Activated naive CD8-positive, alpha-beta T cell treated with anti-CD3 and anti-CD28 coated beads for 36 hours (primary cell): ENCODE results near the gene PPP1CA. TPM values are rescaled to one million over a fixed set of nuclear protein-coding genes. Genes with fewer than 3 reads are reported as not detected.

Experiments used
- DNase-seq: peaks from one replicate; pipeline ENCODE4 v3.0.0; 2021
- H3K27ac Mint-ChIP-seq: one replicate; pipeline ENCODE4 v1.8.0; 2022; ENCODE audit warnings: mild to moderate bottlenecking, moderate library complexity, mixed read lengths
- H3K27me3 Mint-ChIP-seq: one replicate; pipeline ENCODE4 v1.8.0; 2022; ENCODE audit warnings: mild to moderate bottlenecking, mixed read lengths
- H3K36me3 Mint-ChIP-seq: one replicate; pipeline ENCODE4 v1.8.0; 2021; ENCODE audit warnings: mild to moderate bottlenecking, mixed read lengths
- H3K4me1 Mint-ChIP-seq: one replicate; pipeline ENCODE4 v1.8.0; 2021; ENCODE audit warnings: mixed read lengths
- H3K4me3 Mint-ChIP-seq: one replicate; pipeline ENCODE4 v1.8.0; 2022; ENCODE audit warnings: mild to moderate bottlenecking, moderate library complexity, mixed read lengths
- H3K9me3 Mint-ChIP-seq: one replicate; pipeline ENCODE4 v1.8.0; 2022; ENCODE audit warnings: mixed read lengths
- total RNA-seq, 2 experiments: library from RNA; stranded (reverse); gene quantifications; one replicate each; pipeline ENCODE4 v1.2.3, GENCODE V29; 2021

Gene PPP1CA
- total RNA-seq, 2 experiments from 2014 or later: 262 to 269 TPM

DNA sequence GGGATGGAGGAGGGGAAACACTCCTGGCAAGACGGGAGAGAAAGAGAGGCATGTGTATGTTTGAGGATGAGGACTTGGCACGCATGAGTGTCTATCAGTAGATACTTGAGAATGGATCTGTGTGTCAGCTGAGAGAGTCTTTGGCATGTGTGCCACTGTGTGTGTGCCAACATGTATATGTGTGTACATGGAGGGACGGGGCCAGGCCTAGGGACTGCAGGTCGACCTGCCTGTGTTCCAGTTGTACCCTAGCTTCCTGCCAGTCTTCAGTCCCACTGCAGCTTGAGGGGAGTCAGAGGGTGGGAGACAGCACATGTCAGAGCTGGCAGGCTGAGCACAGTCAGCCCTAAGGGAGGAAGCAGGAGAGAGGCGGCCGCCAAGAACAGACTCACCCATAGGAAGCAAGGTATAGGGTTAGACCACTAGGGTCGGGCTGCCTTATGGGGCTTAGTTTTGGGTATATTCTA, 33.9 kb downstream of the PPP1CA start:
- Mint-ChIP-seq H3K27ac (no peak overlapping the region), H3K36me3 (no peaks in the 10 kb centered on the region), H3K9me3 (no peaks in the 10 kb centered on the region), H3K27me3 (peaks cover 14% of the 10 kb centered on the region), H3K4me3 (no peak overlapping the region), H3K4me1 (peaks cover 39% of the 10 kb centered on the region)
- no peak for DNase-seq

DNA sequence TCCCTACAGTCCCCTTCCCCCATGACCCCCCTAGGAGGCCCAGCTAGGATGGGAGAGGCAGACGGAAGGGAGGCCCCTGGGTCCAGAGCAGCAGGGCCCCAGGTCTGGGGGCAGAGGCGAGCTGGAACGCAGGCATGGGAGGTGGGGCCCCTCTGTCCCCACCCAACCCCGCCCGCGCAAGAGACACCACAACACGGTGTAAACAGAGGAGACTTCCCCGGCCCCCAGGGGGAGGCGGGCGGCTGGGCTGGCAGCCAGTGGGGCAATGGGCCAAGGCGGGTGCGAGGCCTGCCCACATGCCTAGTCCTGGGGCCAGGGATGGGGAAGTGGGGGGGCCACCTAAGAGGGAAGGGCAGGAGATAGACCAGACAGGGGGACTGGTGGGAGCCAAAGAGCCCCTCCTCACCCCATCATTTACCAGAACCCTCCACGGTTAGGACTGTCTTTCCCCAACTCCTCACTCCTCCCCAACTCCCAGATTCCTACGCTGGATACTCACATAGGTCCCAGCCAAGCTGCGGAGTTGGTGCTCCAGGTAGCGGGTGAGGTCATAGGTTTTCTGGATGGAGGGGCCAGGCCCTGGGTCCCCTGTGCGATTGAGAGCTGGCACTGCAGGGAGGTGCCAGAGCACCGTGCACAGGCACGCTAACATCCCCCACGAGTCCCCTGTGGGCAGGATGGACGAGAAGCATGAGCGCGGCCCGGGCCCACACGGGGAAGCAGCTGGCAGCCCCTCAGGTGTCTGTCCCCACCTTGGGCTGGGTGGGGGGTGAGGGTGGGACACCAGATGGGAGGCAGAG, 34.5 kb downstream of the PPP1CA start:
- peaks cover 14% of the 10 kb centered on the region for H3K27me3 Mint-ChIP-seq

DNA sequence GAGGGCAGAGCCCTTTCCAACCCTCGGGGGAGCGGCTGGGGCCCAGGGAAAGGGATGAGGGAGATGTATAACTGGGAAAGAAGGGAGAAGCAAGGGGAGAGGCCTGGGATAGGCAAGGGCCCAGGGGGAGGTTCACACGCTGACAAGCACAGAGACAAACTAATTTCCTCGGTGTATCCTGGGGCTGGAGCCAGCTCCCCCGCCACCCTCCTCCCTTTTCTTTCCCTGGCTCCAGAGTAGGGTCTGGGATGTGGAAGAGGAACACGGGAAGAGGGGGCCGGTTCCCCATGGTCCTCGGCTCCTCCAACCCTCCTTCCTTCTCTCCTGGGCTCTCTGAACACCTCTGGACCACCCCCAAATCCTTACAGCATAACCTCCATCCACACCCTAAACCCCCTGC, 35.1 kb downstream of the PPP1CA start:
- Mint-ChIP-seq H3K27ac (no peak overlapping the region), H3K27me3 (peaks cover 10% of the 10 kb centered on the region), H3K36me3 (no peaks in the 10 kb centered on the region), H3K4me3 (no peak overlapping the region), H3K9me3 (no peaks in the 10 kb centered on the region), H3K4me1 (peaks cover 35% of the 10 kb centered on the region)
- no peak for DNase-seq

More for the DNA sequence above, 34.5 kb downstream of the PPP1CA start:
- Mint-ChIP-seq H3K4me1 (peaks cover 39% of the 10 kb centered on the region), H3K4me3 (no peak overlapping the region), H3K27ac (no peak overlapping the region), H3K36me3 (no peaks in the 10 kb centered on the region), H3K9me3 (no peaks in the 10 kb centered on the region)
- DNase-seq: no peak

DNA sequence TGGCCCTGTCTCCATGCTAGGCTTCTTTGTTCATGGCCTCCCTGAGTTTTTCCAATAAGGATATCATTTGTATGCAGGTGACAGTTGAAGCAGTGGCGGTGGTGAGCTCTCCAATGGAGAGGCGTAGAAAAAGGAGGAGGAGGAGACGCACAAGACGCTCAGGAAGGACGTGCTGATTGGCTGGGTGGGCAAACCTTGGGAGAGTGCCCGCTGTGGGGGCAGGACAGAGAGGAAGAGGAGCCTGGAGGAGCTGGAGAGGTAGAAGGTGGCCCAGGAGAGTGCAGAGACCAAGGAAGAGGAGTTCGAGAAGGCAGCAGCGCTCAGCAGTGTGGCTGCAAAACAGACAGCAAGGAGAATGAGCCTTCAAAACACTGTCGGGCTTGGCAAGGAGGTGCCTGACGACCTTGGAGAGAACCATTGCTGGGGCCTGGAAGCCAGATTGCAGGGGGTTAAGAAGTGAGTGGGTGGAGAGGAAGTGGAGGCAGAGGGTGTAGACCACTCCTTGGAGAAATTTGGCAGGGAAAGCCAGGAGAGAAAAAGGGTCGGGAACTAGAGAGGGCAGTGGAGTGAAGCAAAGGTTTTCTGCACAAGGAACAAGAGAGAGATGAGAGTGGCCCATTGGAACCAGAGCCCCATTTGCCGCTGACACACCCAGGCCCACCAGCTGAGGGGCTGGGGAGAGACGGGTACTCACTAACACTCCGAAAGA, 35.8 kb downstream of the PPP1CA start:
- H3K27me3 Mint-ChIP-seq: peaks cover 5% of the 10 kb centered on the region
- H3K9me3 Mint-ChIP-seq: no peaks in the 10 kb centered on the region
- DNase-seq: no peak
- peaks cover 30% of the 10 kb centered on the region for H3K4me1 Mint-ChIP-seq
- no peaks in the 10 kb centered on the region for H3K36me3 Mint-ChIP-seq
- H3K4me3 Mint-ChIP-seq: no peak overlapping the region
- H3K27ac Mint-ChIP-seq: no peak overlapping the region

DNA sequence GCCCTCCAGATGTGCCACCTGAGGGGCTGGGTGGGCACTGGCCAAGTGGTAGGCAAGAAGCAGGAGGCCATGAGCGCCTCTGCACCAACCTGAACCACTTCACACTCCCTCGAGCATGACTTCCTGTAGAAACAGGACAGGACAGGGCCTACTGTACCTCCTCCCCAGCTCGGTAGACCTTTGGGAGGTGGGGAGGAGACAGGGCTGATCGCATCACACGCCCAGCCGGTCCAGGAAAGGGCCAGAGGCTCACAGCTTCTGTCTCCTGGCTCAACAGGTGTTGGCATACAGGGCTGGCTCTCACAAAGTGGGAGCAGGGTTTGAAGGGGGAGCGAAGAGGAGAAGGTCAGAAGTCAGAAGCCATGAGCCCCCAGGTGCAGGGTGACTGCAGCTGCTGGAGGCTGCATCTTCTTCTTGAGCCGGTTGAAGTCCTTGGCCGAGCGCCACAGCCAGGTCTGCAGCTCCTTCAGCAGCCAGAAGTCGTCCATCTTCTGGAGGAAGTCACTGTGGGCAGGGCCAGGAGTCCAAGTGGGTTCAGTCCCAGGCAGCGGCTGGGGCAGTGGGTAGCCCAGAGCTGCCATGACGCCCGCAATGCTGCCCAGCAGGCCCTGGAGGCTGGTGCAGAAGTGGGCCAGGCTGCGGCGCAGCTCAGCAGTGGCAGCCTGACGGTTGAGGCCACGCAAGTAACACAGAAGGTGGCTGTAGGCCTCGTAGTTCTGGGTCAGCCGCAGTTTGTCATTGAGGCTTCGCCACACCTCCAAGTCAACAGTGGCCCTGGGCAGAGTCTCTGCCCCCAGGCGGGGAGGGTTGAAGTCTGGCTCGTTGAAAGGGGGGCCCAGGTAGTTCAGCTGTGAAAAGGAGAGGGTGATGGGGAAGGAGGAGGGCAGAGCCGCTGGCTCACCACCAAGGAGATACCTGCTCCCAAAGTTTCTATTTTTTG, 36.6 kb downstream of the PPP1CA start:
- no peak for DNase-seq
- H3K27me3 Mint-ChIP-seq: no peaks in the 10 kb centered on the region
- no peaks in the 10 kb centered on the region for H3K9me3 Mint-ChIP-seq
- H3K36me3 Mint-ChIP-seq: no peaks in the 10 kb centered on the region
- H3K27ac Mint-ChIP-seq: no peak overlapping the region
- peaks cover 24% of the 10 kb centered on the region for H3K4me1 Mint-ChIP-seq
- no peak overlapping the region for H3K4me3 Mint-ChIP-seq

DNA sequence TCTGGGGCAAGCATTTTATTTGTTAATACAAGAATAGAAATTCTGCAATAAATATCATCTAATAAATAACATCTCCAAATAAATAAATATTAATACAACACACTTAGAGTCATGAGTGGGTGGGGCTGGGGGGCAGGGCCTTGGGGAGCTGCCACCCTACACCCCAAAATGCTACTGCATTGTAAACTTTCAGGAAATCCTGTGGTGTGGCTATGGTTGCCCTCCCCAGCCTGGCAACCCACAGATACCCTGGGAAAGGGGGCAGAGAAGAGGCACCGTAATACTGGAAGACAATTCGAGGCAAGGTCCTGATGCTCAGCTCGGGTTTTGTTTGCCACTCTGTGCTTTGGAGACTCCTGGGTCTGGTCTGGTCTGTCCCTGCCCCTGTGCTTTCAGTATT, 37.5 kb downstream of the PPP1CA start:
- Mint-ChIP-seq H3K36me3 (no peaks in the 10 kb centered on the region), H3K27me3 (no peaks in the 10 kb centered on the region), H3K4me3 (no peak overlapping the region), H3K27ac (no peak overlapping the region), H3K9me3 (no peaks in the 10 kb centered on the region), H3K4me1 (peaks cover 21% of the 10 kb centered on the region)
- no peak for DNase-seq

DNA sequence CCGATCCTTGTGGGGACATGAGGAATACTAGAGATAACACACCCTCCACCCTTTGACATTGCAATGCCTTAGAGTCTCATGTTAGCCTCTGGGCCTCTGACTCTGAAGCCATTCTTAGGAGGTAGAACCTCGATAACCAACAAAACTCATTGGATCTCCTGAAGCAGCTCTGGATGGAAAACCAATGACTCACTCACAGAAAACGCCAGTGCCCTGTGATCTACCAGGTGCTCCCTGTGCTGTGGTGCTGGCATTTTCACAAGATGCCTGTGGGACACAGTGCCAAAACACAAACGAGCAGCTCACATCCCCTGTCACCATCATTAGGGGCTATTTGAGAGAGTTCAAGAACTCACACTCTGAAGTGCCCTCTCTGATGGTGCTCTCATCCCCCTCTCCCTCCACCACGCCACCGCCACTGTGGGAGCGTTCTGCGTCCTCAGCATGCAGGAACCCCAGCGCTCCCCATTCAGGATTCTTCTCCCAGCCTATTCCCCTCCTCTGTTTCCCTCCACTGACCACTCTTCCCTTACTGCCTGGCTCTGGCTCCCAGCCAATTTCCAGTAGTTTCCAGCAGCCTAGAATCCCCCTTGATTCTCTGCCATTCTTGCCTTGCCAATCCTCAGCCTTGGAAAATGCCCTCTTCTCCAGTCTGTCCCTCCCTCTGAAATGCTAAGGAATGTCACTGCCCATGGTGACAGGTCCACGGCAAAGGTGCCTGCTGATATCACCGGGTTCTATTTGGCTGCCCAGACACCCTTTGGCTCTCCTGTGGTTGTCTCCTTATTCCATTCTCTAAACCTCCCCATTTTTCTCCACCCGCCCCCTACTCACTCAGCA, 43.6 kb downstream of the PPP1CA start:
- H3K4me1 Mint-ChIP-seq: peaks cover 19% of the 10 kb centered on the region
- no peaks in the 10 kb centered on the region for H3K27me3 Mint-ChIP-seq
- no peak for DNase-seq
- H3K36me3 Mint-ChIP-seq: no peaks in the 10 kb centered on the region
- no peaks in the 10 kb centered on the region for H3K9me3 Mint-ChIP-seq
- no peak overlapping the region for H3K27ac Mint-ChIP-seq
- no peak overlapping the region for H3K4me3 Mint-ChIP-seq

DNA sequence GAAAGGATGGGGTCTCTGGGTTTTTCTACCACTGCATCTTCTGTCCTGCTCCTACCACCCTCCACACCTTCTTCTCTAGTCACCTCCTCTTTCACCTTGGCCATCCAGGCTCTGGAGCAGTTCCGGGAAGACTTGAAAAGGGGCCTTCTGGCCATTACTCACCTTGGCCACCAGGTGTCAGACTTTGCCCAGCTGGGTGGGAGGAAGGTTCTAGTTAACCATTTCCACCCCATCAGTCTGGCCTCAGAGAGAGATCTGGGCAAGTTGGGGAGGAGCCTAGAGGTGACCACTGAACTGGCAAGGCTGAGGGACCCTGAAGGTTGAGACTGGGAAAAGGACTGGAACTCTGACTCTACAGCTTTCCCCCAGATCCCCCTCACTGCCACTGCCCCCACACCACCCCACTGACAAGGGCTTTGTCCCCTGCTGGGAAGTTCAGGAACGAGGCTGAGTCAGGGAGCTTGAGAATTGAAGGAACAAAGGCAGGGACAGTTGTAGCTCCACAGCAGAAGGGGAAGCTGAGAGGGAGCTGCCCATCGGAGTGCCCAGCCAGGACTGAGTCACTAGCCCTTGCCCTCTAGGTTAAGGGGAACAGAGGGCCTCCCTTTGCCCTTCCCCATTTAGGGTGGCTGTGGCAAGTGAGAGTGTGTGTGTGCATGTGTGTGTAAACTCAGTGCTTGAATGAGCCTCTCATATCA, 44.6 kb downstream of the PPP1CA start:
- H3K9me3 Mint-ChIP-seq: no peaks in the 10 kb centered on the region
- H3K27ac Mint-ChIP-seq: peak overlapping the region; percentile 57
- peaks cover 21% of the 10 kb centered on the region for H3K4me1 Mint-ChIP-seq
- no peak overlapping the region for H3K4me3 Mint-ChIP-seq
- DNase-seq: peak; percentile 69
- H3K36me3 Mint-ChIP-seq: no peaks in the 10 kb centered on the region
- H3K27me3 Mint-ChIP-seq: no peaks in the 10 kb centered on the region

DNA sequence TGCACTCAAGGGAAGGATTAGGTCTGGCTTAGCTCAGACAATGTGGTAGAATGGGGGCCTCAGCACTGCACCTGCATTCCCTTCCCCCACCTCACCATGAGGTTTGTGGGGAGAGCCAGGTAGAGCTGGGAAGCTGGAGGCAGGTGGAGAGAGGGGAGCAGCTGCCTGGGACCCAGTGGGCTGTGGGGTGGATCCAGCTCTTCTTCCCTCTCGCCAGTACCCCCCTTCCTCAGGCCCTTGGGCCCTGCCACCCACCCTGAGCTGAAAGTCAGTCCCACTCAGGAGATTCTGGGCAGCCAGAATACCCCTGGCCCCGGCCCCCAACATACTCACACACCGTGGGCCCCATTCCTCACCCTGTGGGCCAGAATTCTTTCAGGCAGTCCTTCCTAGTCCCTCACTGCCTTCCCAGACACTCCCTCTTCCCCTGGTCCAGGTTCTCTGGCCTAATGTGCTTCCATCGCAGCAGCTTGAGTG, 45.2 kb downstream of the PPP1CA start:
- no peak overlapping the region for H3K4me3 Mint-ChIP-seq

DNA sequence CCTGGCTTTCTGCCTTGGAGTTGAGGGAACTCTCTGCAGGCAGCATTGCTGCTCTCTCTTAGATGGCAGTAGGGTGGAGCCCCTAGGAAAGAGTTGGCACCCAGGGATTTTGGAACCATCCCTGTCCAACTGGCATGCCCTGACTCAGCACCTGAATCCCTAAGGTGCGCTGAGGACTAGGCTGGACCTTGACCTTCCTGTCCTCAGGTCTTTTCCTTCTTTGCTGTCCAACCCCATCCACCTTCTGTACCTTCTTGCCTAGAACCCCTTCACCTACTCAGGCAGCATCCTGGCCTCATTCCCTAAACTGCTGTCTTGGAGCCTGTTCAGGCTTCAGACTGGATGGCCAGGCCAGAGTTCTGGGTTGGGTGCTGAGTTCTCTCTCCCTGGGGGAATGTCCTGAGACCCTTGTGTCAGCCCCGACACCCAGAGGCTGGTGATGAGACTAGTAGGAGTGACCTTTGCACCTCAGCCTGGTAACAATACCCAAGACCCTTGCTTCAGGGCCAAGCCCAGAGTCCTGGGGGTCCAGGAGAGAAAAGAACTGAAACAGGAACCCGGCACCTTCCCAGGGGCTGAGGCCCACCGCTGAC, 45.8 kb downstream of the PPP1CA start:
- peaks cover 30% of the 10 kb centered on the region for H3K4me1 Mint-ChIP-seq
- no peaks in the 10 kb centered on the region for H3K9me3 Mint-ChIP-seq
- no peaks in the 10 kb centered on the region for H3K27me3 Mint-ChIP-seq
- H3K36me3 Mint-ChIP-seq: no peaks in the 10 kb centered on the region
- no peak for DNase-seq
- no peak overlapping the region for H3K4me3 Mint-ChIP-seq
- H3K27ac Mint-ChIP-seq: no peak overlapping the region

More for the DNA sequence above, 45.2 kb downstream of the PPP1CA start:
- H3K27ac Mint-ChIP-seq: peak overlapping the region; percentile 57
- peaks cover 25% of the 10 kb centered on the region for H3K4me1 Mint-ChIP-seq
- no peak for DNase-seq
- no peaks in the 10 kb centered on the region for H3K36me3 Mint-ChIP-seq
- no peaks in the 10 kb centered on the region for H3K9me3 Mint-ChIP-seq
- no peaks in the 10 kb centered on the region for H3K27me3 Mint-ChIP-seq

DNA sequence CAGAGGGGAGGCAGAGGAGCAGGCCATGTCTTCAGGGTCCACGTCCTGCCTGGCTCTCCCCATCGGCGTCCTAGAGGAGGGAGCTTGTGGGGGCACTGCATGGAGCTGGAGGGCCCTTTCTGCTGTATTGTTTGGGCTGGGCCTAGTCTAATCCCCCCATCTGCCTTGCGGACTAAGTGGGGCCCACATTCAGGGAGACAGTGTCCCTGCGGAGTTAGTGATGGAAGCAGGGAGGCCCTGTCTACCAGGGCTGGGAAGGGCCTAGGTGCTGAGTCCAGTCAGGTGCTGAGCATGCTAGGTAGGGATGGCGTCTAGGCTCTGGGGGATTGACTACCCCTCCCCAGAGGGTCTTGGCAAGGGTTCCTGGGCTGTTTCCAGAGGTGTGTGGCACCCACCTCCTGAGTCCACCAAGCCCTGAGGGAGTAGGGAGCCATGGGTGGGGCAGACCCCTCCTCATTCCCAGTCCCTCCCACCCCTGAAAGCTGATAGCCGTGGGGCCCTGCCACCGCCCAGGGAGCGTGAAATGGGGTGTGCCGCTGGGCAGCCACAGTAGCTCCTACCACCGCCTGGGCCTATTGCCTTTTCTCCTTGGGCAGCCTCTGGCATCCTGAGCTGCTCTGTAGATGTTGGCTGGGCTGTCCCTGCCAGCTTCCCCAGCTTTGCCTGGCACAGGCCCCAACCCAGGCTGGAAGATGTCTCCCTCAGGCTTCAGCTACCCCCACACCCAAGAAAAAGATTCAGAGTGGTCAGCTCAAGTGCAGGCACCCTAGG, 46.5 kb downstream of the PPP1CA start:
- H3K36me3 Mint-ChIP-seq: no peaks in the 10 kb centered on the region
- no peak for DNase-seq
- peak overlapping the region; percentile 61 for H3K27ac Mint-ChIP-seq
- H3K4me1 Mint-ChIP-seq: peaks cover 31% of the 10 kb centered on the region
- no peak overlapping the region for H3K4me3 Mint-ChIP-seq
- H3K27me3 Mint-ChIP-seq: no peaks in the 10 kb centered on the region
- H3K9me3 Mint-ChIP-seq: no peaks in the 10 kb centered on the region

DNA sequence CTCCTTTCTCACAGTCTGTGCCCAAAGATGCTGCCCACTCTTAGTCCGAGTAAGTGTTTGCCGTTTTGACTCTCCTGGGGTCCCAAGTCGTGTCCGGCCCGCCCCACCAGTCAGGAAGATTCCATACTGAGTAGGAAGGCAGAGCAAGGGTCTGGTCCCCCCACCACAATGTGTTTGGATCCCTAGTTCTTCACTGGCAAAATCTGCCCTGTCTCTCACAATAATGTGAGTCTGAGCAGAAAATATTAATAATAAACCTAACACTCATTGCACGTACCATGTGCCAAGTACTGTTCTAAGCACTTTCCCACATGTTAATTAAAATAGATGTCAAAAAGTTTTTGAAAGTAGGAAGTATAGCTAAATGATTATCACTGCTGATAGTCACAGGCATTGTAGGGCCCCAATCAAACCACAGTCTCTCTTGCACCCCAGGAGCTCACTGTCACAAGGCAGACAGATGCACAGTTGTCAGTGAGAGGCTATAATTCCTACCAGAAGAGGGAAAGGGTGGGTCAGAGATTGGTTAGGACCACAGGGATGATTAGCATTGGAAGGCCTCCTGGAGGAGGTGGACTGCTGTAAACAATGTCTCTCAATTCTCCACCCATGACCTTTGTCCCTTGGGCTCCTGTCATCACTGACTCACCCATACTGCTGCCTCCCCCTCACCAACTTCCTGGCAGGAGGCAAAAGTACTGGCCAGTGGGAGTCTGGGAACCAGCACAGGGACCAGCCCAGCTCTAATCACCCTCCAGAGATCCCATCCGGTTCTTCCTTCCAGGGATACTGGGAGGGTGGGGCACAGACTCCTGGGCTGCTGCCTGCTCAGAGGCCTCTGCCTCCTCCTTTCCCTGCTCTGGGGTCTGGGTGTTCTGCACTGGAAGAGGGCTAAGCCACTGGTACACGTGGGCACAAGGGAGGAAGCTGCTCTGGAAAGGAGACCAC, 47.3 kb downstream of the PPP1CA start:
- Mint-ChIP-seq H3K9me3 (no peaks in the 10 kb centered on the region), H3K4me1 (peaks cover 36% of the 10 kb centered on the region), H3K4me3 (peak overlapping the region; percentile 76), H3K36me3 (no peaks in the 10 kb centered on the region), H3K27me3 (no peaks in the 10 kb centered on the region), H3K27ac (peak overlapping the region; percentile 79)
- DNase-seq: no peak
